H54 (cell line): ENCODE measurements around the gene ZNF486.
"Not testable (repeated sequence)": the region's sequence is repeated elsewhere in the genome, so short reads cannot be mapped to it uniquely, and the experiment has no call there.

ENCODE experiments used
- DNase-seq: peaks from one replicate; pipeline ENCODE4 v3.0.0; 2011; ENCODE audit warnings: low spot score, mixed read lengths; ENCODE audit not compliant: insufficient read length
- FAIRE-seq: peaks from 3 replicates; lab custom pipeline; 2011; peaks lifted over from hg19 to GRCh38; lab: Jason Lieb, UNC
- POLR2A ChIP-seq: IDR thresholded peaks from 2 replicates; pipeline ENCODE4 v1.6.1; 2011; ENCODE audit warnings: low read depth, mild to moderate bottlenecking, low read length

The ZNF486 gene

DNA sequence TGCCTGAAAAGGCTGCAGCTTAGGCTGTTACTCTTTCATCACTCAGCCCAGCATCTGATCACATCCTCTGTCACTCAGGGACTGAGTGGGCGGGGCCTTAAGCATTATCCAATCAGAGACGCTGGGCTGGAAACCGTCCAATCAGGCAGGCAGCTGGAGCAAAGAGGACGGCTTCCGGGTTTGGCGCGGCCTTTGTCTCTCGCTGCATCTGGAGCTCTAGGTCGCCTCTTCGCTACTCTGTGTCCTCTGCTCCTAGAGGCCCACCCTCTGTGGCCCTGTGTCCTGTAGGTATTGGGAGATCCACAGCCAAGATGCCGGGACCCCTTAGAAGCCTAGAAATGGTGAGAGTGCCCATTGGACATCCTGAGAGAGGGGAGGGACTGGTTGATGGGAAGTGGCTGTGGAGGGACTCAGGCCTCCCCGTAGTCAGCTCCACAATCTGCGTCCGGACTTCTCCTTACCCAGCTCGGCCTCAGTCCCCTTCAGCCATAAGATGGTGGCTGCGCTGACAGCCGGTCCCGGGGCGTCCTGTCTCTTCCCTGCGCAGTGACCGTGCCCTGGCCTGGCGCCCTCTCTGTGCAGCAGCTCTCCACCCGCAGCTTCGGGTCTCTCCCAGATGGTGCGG lies at the start of gene ZNF486:
ZNF486 (plus strand) TSS at position 195 of the 625 bp plus-strand sequence; CDS start at position 312, 117 bp downstream.
- peak; percentile 54 for DNase-seq
- TF ChIP-seq POLR2A: no peak
- FAIRE-seq: peak; percentile 88

DNA sequence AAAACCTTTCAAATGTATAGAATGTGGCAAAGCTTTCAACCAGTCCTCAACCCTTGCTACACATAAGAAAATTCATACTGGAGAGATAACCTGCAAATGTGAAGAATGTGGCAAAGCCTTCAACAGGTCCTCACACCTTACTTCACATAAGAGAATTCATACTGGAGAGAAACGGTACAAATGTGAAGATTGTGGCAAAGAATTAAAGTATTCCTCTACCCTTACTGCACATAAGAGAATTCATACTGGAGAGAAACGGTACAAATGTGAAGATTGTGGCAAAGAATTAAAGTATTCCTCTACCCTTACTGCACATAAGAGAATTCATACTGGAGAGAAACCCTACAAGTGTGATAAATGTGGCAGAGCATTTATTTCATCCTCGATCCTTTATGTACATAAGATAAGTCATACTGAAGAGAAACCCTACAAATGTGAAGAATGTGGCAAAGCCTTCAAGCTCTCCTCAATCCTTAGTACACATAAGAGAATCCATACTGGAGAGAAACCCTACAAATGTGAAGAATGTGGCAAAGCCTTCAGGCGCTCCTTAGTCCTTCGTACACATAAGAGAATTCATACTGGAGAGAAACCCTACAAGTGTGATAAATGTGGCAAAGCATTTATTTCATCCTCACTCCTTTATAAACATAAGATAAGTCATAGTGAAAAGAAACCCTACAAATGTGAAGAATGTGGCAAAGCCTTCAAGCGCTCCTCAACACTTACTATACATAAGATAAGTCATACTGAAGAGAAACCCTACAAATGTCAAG lies 48.8 kb upstream of the ZNF486 start:
- FAIRE-seq: not testable (repeated sequence)

DNA sequence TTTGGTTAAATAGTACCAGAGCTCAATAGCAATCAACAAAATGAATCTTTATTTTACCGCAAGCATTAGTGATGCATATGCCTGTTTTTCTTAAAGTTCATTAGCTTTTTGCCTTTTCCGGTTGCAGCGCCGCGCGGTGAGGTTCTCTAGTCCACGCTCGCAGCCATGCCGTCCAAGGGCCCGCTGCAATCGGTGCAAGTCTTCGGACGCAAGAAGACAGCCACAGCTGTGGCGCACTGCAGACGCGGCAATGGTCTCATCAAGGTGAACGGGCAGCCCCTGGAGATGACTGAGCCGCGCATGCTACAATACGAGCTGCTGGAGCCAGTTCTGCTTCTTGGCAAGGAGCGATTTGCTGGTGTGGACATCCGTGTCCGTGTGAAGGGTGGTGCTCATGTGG lies 42.1 kb upstream of the ZNF486 start:
- FAIRE-seq: no peak
- DNase-seq: no peak
- no peak for TF ChIP-seq POLR2A

More for the DNA sequence above, 48.8 kb upstream of the ZNF486 start:
- not testable (repeated sequence) for DNase-seq

DNA sequence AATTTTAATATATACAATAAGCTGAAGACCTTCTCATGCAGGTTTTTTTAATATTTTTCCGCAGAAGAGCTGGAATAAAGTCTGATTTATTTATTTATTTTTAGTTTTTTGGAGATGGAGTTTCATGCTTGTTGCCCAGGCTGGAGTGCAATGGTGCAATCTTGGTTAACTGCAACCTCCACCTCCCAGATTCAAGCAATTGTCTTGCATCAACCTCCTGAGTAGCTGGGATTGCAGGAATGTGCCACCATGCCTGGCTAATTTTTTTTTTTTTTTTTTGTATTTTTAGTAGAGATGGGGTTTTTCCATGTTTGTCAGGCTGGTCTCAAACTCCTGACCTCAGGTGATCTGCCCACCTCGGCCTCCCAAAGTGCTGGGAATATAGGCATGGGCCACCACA lies 34.1 kb upstream of the ZNF486 start:
- FAIRE-seq, DNase-seq: not testable (repeated sequence)

DNA sequence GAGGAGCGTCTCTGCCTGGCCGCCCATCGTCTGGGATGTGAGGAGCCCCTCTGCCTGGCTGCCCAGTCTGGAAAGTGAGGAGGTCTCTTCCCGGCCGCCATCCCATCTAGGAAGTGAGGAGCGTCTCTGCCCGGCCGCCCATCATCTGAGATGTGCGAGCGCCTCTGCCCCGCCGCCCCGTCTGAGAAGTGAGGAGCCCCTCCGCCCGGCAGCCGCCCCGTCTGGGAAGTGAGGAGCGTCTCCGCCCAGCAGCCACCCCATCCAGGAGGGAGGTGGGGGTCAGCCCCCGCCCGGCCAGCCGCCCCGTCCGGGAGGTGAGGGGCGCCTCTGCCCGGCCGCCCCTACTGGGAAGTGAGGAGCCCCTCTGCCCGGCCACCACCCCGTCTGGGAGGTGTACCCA lies 29.3 kb upstream of the ZNF486 start:
- not testable (repeated sequence) for FAIRE-seq, DNase-seq

DNA sequence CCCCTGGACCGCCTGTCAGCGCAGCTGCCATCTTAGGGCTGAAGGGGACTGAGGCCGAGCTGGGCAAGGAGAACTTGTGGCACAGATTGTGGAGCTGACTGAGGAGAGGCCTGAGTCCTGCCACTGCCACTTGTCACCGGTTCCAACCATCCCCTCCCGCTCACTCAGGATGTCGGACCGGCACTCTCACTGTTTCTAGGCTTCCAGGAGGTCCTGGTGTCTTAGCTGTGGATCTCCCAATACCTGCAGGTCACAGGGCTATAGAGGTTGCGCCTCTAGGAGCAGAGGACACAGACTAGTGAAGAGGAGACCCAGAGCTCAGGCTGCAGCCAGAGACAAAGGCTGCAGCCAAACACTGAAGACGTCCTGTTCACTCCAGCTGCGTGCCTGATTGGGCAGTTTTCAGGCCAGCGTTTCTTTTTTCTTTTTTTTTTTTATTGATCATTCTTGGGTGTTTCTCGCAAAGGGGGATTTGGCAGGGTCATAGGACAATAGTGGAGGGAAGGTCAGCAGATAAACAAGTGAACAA lies 15.3 kb upstream of the ZNF486 start:
- DNase-seq: no peak
- no peak for FAIRE-seq
- no peak for TF ChIP-seq POLR2A

DNA sequence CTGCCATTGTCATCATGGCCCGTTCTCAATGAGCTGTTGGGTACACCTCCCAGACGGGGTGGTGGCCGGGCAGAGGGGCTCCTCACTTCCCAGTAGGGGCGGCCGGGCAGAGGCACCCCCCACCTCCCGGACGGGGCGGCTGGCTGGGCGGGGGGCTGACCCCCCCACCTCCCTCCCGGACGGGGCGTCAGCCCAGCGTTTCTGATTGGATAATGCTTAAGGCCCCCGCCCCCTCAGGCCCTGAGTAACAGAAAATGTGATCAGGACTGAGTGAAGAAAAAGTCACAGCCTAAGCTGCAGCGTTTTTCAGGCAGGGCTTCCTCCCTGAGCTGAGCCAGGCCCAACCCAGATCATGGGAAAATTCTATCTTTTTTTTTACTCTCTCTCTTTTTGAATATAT lies 14.5 kb upstream of the ZNF486 start:
- DNase-seq, FAIRE-seq: not testable (repeated sequence)

DNA sequence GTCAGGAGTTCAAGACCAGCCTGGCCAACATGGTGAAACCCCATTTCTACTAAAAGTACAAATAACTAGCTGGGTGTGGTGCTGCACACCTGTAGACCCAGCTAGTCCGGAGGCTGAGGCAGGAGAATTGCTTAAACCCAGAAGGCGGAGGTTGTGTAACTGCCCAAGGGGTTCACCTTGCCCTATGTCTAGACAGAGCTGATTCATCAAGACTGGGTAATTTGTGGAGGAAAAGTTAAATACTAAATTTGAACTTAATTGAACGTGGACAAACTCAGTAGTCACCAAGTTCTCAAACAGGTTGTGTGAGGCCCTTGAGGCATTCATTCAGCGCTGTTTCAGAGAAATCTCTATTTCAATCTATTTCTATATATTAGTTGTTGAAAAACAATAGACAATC lies 13.7 kb upstream of the ZNF486 start:
- DNase-seq: no peak
- FAIRE-seq: no peak
- TF ChIP-seq POLR2A: no peak

DNA sequence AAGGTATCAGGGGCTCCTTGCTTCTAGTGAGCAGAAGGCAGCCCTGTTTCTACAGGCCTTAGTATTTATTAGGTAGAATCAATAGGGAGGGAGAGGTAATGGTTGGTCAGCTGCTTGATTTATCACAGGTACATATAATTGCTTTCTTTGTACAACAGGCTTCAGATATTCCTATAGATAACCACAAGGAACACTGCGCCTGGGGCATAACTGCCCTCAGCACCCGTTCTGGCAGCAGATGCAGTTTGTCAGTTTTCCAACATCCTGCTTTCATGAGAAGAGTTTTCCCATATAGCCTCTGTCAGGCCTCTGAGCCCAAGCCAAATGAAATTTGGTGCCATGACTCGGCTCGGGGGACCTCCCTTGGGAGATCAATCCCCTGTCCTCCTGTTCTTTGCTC lies 12.4 kb upstream of the ZNF486 start:
- TF ChIP-seq POLR2A: no peak
- DNase-seq (no peak), FAIRE-seq (no peak)

DNA sequence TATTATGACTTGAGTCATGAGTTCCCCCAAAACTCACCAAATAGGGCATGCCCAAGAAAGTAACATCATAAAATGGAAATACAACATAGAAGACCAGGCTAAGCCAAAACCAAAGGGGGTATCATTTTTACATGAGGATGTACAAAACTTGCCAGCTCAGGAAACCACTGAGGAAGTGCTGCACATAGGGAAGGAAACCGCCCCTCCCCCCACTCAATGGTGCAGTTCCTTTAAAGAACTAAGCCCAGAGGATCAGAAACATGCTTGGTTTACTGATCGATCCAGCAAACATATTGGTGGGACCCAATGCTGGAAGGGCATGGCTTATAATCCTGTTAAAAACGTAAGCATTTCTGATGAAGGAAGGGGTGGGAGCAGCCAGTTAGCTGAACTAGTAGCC lies 4.2 kb upstream of the ZNF486 start:
- DNase-seq (no peak), FAIRE-seq (no peak)
- TF ChIP-seq POLR2A: no peak

DNA sequence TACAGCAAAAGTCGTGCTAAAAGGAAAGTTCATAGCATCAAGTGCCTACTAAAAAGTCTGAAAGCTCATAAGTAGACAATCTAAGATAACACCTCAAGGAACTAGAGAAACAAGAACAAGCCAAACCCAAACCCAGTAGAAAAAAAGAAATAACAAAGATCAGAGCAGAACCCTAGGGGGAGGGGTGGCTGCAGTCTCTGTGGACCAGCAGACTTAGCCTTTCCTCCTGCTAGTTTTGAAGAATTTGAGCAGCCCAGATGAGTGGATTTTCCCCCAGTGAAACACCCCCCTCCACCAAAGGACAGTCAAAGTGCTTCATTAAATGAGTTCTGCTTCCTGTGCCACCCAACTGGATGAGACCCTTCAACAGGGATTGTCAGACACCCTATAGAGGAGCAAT lies 2.6 kb upstream of the ZNF486 start:
- no peak for TF ChIP-seq POLR2A
- DNase-seq (no peak), FAIRE-seq (no peak)

DNA sequence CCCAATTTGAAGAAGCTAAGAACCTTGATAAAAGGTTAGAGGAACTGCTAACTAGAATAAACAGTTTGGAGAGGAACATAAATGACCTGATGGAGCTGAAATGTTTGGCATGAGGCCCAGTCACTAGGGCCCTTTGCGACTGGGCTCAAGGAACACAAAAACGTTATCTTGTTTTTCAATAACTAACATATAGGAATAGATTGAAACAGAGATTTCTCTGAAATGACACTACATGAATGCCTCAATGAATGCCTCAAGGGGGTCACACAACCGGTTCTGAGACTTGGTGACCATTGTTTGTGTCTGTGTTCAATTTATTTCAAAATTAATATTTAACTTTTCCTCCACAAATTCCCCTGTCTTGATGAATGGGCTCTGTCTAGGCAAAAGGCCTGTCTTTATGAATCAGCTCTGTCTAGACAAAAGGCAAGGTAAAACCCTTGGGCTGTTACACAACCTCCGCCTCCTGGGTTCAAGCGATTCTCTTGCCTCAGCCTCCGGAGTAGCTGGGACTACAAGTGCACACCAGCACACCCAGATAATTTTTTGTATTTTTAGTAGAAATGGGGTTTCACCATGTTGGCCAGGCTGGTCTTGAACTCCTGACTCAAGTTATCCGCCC lies 932 bp upstream of the ZNF486 start:
- no peak for TF ChIP-seq POLR2A
- FAIRE-seq (no peak), DNase-seq (no peak)

DNA sequence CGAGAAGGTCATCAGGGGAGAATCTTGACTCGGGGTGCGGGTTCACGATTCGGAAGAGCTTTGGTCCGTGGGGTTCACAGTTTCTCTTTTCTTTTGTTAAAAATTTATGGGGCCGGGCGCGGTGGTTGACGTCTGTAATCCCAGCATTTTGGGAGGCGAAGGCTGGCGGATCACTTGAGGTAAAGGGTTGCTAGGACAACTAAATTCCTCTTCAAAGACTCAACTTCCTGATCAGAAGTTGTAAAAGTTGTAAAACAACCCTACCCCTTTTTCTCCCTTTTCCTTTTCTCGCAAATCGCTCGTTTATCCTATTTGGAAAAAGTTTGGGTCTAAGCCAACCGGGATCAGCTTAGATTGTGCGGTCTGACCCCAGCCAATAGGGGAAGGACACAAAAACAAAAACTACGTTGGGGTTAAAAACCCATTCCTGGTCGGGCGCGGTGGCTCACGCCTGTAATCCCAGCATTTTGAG lies 673 bp downstream of the ZNF486 start:
- TF ChIP-seq POLR2A: no peak
- FAIRE-seq (no peak), DNase-seq (no peak)

DNA sequence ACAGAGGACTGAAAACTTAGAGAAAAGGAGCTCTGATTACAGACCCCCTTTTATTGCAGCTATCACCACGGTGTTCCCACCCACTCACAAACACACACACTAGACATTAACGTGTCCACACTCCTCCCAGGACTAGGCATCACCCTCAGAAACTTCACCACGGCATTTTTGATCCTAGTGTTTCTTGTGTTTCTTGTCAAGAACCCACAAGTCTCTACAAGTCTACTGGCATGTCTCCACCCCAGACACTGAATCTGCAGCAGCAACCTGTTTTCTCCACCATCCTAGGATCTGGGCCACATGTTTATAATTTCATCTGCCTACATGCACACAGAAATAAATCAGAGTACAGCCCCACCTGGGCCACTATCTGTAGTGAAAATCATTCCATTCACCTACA lies 4.3 kb downstream of the ZNF486 start:
- DNase-seq: no peak
- no peak for FAIRE-seq
- TF ChIP-seq POLR2A: no peak

DNA sequence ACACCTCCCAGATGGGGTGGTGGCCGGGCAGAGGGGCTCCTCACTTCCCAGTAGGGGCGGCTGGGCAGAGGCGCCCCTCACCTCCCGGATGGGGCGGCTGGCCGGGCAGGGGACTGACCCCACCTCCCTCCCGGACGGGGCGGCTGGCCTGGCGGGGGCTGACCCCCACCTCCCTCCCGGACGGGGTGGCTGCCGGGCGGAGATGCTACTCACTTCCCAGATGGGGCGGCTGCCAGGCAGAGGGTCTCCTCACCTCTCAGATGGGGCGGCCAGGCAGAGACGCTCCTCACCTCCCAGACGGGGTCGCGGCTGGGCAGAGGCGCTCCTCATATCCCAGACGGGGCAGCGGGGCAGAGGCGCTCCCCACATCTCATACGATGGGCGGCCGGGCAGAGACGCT lies 8.8 kb downstream of the ZNF486 start:
- not testable (repeated sequence) for DNase-seq, FAIRE-seq

DNA sequence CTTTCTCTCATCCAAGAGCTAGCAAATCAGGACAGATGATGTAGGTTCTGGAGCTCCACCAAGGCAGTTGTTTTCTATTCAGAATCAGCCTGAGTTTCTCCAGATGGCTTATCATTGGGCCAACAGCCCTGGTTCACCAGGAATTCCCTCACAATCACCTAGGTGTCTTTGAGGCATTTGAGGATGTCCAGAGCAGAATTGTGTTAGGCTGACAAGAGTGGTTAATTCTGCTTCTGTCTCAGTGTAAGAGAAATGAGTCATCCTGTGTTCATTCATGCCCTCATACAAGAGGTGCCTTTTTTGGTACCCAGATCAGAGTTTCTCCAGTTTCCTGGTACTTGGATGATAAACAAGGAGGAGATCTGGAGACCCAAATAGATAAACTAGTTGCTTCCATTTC lies 12.9 kb downstream of the ZNF486 start:
- peak; percentile 62 for FAIRE-seq
- DNase-seq: not testable (repeated sequence)
